ENCODE measurements around the gene HOXA13.

The HOXA13 gene

GRCh38 chr7:27189295-27189996, 10.4 kb downstream of the HOXA13 start (continued):
- TF ChIP-seq ZNF26 (tag by site-specific recombination; IDR thresholded peaks at IDR 0.05) (no peak), ZBTB1 (tag by site-specific recombination; IDR thresholded peaks at IDR 0.05) (no peak), HOXC10 (CRISPR knock-in tag; IDR thresholded peaks at IDR 0.05) (no peak), FEZF1 (tag by site-specific recombination; IDR thresholded peaks at IDR 0.05) (peak; percentile 12; the same call in 1 of the 2 replicates), GFI1B (tag by site-specific recombination; IDR thresholded peaks at IDR 0.05) (0 out of 2 replicates have a peak, but pooled peaks have one; percentile 6), HIC1 (tag by site-specific recombination; IDR thresholded peaks at IDR 0.05) (peak; percentile 51; the same call in 1 of the 2 replicates), ZSCAN30 (tag by site-specific recombination; IDR thresholded peaks at IDR 0.05) (0 out of 2 replicates have a peak, but pooled peaks have one; percentile 17), ZNF146 (tag by site-specific recombination; IDR thresholded peaks at IDR 0.05) (no peak), EGR2 (tag by site-specific recombination; IDR thresholded peaks at IDR 0.05; ENCODE audit: low read depth) (0 out of 2 replicates have a peak, but pooled peaks have one; percentile 16), YY2 (tag by site-specific recombination; IDR thresholded peaks at IDR 0.05) (no peak), YY1 (tag by site-specific recombination; IDR thresholded peaks at IDR 0.05) (no peak), IKZF3 (tag by site-specific recombination; IDR thresholded peaks at IDR 0.05) (peak; percentile 55), ZNF2 (tag by site-specific recombination; IDR thresholded peaks at IDR 0.05) (peak; percentile 32; the same call in 1 of the 2 replicates), GLI4 (tag by site-specific recombination; IDR thresholded peaks at IDR 0.05) (no peak), ZBTB21 (tag by site-specific recombination; IDR thresholded peaks at IDR 0.05) (no peak), ZBTB11 (tag by site-specific recombination; conservative IDR thresholded peaks at IDR 0.05; ENCODE audit: low read depth) (no peak)

GRCh38 chr7:27188386-27189294, 11.3 kb downstream of the HOXA13 start:
- Histone ChIP-seq H3K27ac (ENCODE audit: extremely low read depth, low read depth, low read length) (peak overlapping the region; percentile 79; the same call in 1 of the 2 replicates), H3K4me3 (ENCODE audit: low read depth, low read length) (peak overlapping the region; percentile 46), H3K36me3 (ENCODE audit: control insufficient read depth in 2 of 2, insufficient read depth in 1 of 2, low read length in 2 of 2) (peaks cover 4 to 16% of the 10 kb centered on the region in 2 experiments; a peak in 1 of 3 replicates), H3K4me1 (ENCODE audit: control insufficient read depth, insufficient read depth, low read length) (peaks cover 20% of the 10 kb centered on the region), H3K9me3 (ENCODE audit: control insufficient read depth, insufficient read depth, low read depth, low read length) (no peaks in the 10 kb centered on the region)
- CTCF ChIA-PET: interaction anchor here (0.6 to 1.2 kb wide), 6 partner anchors 9 to 745 kb away, joined by 3 to 5 read pairs (median 3); no protein-coding TSS in a partner anchor
- POLR2A ChIA-PET: interaction anchor here (2.3 to 7.6 kb wide), 3 partner anchors 9 to 16 kb away, joined by 8 to 237 read pairs (median 36); partner anchors contain the start of genes HOXA10 and HOXA13
- TF ChIP-seq HOXA7 (CRISPR knock-in tag; IDR thresholded peaks at IDR 0.05; ENCODE audit: borderline replicate concordance) (no peak), ZNF18 (tag by site-specific recombination; IDR thresholded peaks at IDR 0.05) (no peak), BCL11A (tag by site-specific recombination; IDR thresholded peaks at IDR 0.05; ENCODE audit: low read depth) (0 out of 2 replicates have a peak, but pooled peaks have one; percentile 15), KLF1 (tag by site-specific recombination; IDR thresholded peaks at IDR 0.05) (no peak), SCRT2 (tag by site-specific recombination; IDR thresholded peaks at IDR 0.05) (no peak), ZNF335 (tag by site-specific recombination; conservative IDR thresholded peaks at IDR 0.05) (peak; percentile 41; the same call in 1 of the 2 replicates), ZSCAN30 (tag by site-specific recombination; IDR thresholded peaks at IDR 0.05) (no peak), ZNF624 (tag by site-specific recombination; IDR thresholded peaks at IDR 0.05) (no peak), KLF17 (tag by site-specific recombination; IDR thresholded peaks at IDR 0.05) (no peak), KLF10 (tag by site-specific recombination; IDR thresholded peaks at IDR 0.05) (0 out of 2 replicates have a peak, but pooled peaks have one; percentile 7)
